Fibroblast of lung (primary cell): ENCODE data around the gene DCTN4. TPM values are rescaled to one million over a fixed set of nuclear protein-coding genes. Genes with fewer than 3 reads are reported as not detected.
A peak's percentile ranks its signal among the peaks of the same experiment; 100 is the strongest.

Experiments
- DNase-seq, 2 donors: peaks; one replicate each; pipeline versions ENCODE4 v3.0.0 to v3.0.0-alpha.2; 2010; ENCODE audit warnings: low read depth in 2 of 2
- H2AFZ ChIP-seq: 2 replicates; pipeline ENCODE4 v1.5.1; 2012; ENCODE audit warnings: low read length, control low read depth, inconsistent platforms
- H3K27ac ChIP-seq: 2 replicates; pipeline ENCODE4 v1.5.1; 2011; ENCODE audit warnings: low read length, control low read depth; ENCODE audit not compliant: insufficient read depth
- H3K27me3 ChIP-seq: 2 replicates; pipeline ENCODE4 v1.5.1; 2011; ENCODE audit warnings: mild to moderate bottlenecking, low read length; ENCODE audit not compliant: control insufficient read depth, insufficient read depth
- H3K36me3 ChIP-seq: 2 replicates; pipeline ENCODE4 v1.5.1; 2011; ENCODE audit warnings: low read length; ENCODE audit not compliant: control insufficient read depth, insufficient read depth
- H3K4me1 ChIP-seq: 2 replicates; pipeline ENCODE4 v1.5.1; 2011; ENCODE audit warnings: low read length; ENCODE audit not compliant: control insufficient read depth, insufficient read depth; ENCODE audit errors: extremely low read depth
- H3K4me2 ChIP-seq: 2 replicates; pipeline ENCODE4 v1.5.1; 2011; ENCODE audit warnings: low read length, control low read depth; ENCODE audit not compliant: insufficient read depth; ENCODE audit errors: extremely low read depth
- H3K4me3 ChIP-seq, 4 experiments: fragments of 200-600 bp in 1 of 4; sonication (generic) in 1 of 4; replicated peaks in 1 of 4; 2 replicates each; pipeline ENCODE4 v1.5.1; 2011 to 2016; ENCODE audit warnings: low read length in 4 of 4, low read depth in 3 of 4, mild to moderate bottlenecking in 3 of 4, control low read depth in 2 of 4, inconsistent platforms in 1 of 4, mixed read lengths in 1 of 4; ENCODE audit not compliant: insufficient read depth in 1 of 4; ENCODE audit errors: control extremely low read depth in 1 of 4
- H3K79me2 ChIP-seq: 2 replicates; pipeline ENCODE4 v1.5.1; 2012; ENCODE audit warnings: mild to moderate bottlenecking, low read length, inconsistent platforms; ENCODE audit not compliant: control insufficient read depth, insufficient read depth
- H3K9ac ChIP-seq: 2 replicates; pipeline ENCODE4 v1.5.1; 2011; ENCODE audit warnings: mild to moderate bottlenecking, low read length, control low read depth; ENCODE audit not compliant: insufficient read depth
- H3K9me3 ChIP-seq: 2 replicates; pipeline ENCODE4 v1.5.1; 2012; ENCODE audit warnings: low read depth, low read length; ENCODE audit not compliant: control insufficient read depth, insufficient read depth
- H4K20me1 ChIP-seq: 2 replicates; pipeline ENCODE4 v1.5.1; 2011; ENCODE audit warnings: low read length; ENCODE audit not compliant: control insufficient read depth, insufficient read depth; ENCODE audit errors: extremely low read depth
- CTCF ChIP-seq, 2 donors: IDR thresholded peaks in 1 of 2; conservative IDR thresholded peaks in 1 of 2; 1 replicate in 1 of 2; 2 replicates in 1 of 2; pipeline ENCODE4 v1.5.1; 2011 to 2012; ENCODE audit warnings: low read length in 2 of 2, control low read depth in 1 of 2, inconsistent platforms in 1 of 2, low read depth in 1 of 2, mild to moderate bottlenecking in 1 of 2
- EZH2 ChIP-seq: IDR thresholded peaks from 2 replicates; pipeline ENCODE4 v1.5.1; 2012; ENCODE audit warnings: low read length, control low read depth, mild to moderate bottlenecking; ENCODE audit errors: missing control alignments
- polyA plus RNA-seq, 2 donors: library from polyadenylated mRNA; depleted of rRNA in 1 of 2; stranded (reverse) in 1 of 2; unstranded in 1 of 2; fragments of >200 nt; gene quantifications; 2 replicates each; pipeline ENCODE4 v1.2.1, GENCODE V29; 2011 to 2012; ENCODE audit warnings: missing spikeins in 1 of 2
- total RNA-seq: library from RNA; depleted of rRNA; stranded (reverse); fragments of >200 nt; gene quantifications from 2 replicates; pipeline ENCODE4 v1.2.1, GENCODE V29; 2014

The DCTN4 gene
- total and polyA plus RNA-seq, 2 donors (not counting 1 experiment from before 2014, with no cell fraction given): 60.0 to 67.2 TPM

GRCh38 chr5:150762211-150762610 is 3.4 kb upstream of the DCTN4 start:
- no peaks in the 10 kb centered on the region for H3K9me3 ChIP-seq
- no peak for DNase-seq

DNA sequence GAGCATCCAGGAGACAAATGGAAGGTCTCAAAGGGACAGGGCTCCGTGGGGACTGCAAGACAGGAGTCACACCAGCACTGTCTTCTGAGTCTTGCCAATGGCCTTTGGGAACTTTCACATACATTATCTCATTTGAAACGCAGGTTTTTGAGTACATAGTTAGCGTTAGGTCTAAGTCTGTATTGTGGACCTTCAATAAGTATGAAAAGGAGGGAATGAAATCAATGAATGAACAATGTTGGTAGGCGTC is 442 bp upstream of the DCTN4 start:
- peak overlapping the region; percentile 49 to 96 (median 74) for H3K4me3 ChIP-seq
- peak overlapping the region; percentile 95 for H3K9ac ChIP-seq
- no peak for TF ChIP-seq EZH2
- H3K4me1 ChIP-seq: peaks cover 8% of the 10 kb centered on the region
- H3K79me2 ChIP-seq: peaks cover 36% of the 10 kb centered on the region
- H3K36me3 ChIP-seq: peaks cover 6% of the 10 kb centered on the region
- no peaks in the 10 kb centered on the region for H3K9me3 ChIP-seq
- peak overlapping the region; percentile 87 for H3K4me2 ChIP-seq
- H3K27ac ChIP-seq: peak overlapping the region; percentile 100
- H4K20me1 ChIP-seq: no peaks in the 10 kb centered on the region
- DNase-seq: no peak
- H3K27me3 ChIP-seq: no peaks in the 10 kb centered on the region
- H2AFZ ChIP-seq: peak overlapping the region; percentile 98

More at GRCh38 chr5:150762211-150762610, 3.4 kb upstream of the DCTN4 start:
- Histone ChIP-seq H3K4me2 (no peak overlapping the region), H3K9ac (no peak overlapping the region), H2AFZ (no peak overlapping the region), H3K4me3 (no peak overlapping the region), H3K27me3 (no peaks in the 10 kb centered on the region), H3K4me1 (peaks cover 7% of the 10 kb centered on the region), H3K79me2 (peaks cover 10% of the 10 kb centered on the region), H3K36me3 (no peaks in the 10 kb centered on the region), H3K27ac (no peak overlapping the region), H4K20me1 (no peaks in the 10 kb centered on the region)
- TF ChIP-seq CTCF (conservative IDR thresholded peaks at IDR 0.05 in 1 of 2, IDR thresholded peaks at IDR 0.05 in 1 of 2; ENCODE audit: low read depth in 1 of 2, low read length in 2 of 2) (no peak), EZH2 (no peak)

- no peak for DNase-seq
- H3K79me2 ChIP-seq: peaks cover 43% of the 10 kb centered on the region
Measured at GRCh38 chr5:150758203-150758530, 650 bp downstream of the DCTN4 start.

More at GRCh38 chr5:150758203-150758530, 650 bp downstream of the DCTN4 start:
- peak overlapping the region; percentile 100 for H3K27ac ChIP-seq
- peaks cover 9% of the 10 kb centered on the region for H3K36me3 ChIP-seq
- peak overlapping the region; percentile 99 for H3K4me2 ChIP-seq
- no peak overlapping the region for H2AFZ ChIP-seq
- peaks cover 6% of the 10 kb centered on the region for H3K4me1 ChIP-seq
- H3K4me3 ChIP-seq: peak overlapping the region; percentile 49 to 96 (median 74)
- TF ChIP-seq CTCF (conservative IDR thresholded peaks at IDR 0.05 in 1 of 2, IDR thresholded peaks at IDR 0.05 in 1 of 2; ENCODE audit: low read depth in 1 of 2, low read length in 2 of 2) (no peak), EZH2 (no peak)
- H4K20me1 ChIP-seq: no peaks in the 10 kb centered on the region
- H3K9ac ChIP-seq: peak overlapping the region; percentile 67
- H3K27me3 ChIP-seq: no peaks in the 10 kb centered on the region
- no peaks in the 10 kb centered on the region for H3K9me3 ChIP-seq
